HG02763 (cell line): Measurements from ENCODE around the gene RGL4.
"Not testable (repeated sequence)": the region's sequence is repeated elsewhere in the genome, so short reads cannot be mapped to it uniquely, and the experiment has no call there.

ENCODE experiments used
- ATAC-seq: cut with Tn5 transposase; IDR thresholded peaks from one replicate; pipeline ENCODE4 v1.9.1; 2021; ENCODE audit warnings: mild to moderate bottlenecking, moderate library complexity; ENCODE audit not compliant: unreplicated experiment

RGL4 gene

GRCh38 chr22:23728108-23728507, 37.3 kb downstream of the RGL4 start:
- ATAC-seq = not testable (repeated sequence)

- ATAC-seq = no peak
These were observed 46.9 kb downstream of the RGL4 start for GRCh38 chr22:23737696-23738095.

DNA sequence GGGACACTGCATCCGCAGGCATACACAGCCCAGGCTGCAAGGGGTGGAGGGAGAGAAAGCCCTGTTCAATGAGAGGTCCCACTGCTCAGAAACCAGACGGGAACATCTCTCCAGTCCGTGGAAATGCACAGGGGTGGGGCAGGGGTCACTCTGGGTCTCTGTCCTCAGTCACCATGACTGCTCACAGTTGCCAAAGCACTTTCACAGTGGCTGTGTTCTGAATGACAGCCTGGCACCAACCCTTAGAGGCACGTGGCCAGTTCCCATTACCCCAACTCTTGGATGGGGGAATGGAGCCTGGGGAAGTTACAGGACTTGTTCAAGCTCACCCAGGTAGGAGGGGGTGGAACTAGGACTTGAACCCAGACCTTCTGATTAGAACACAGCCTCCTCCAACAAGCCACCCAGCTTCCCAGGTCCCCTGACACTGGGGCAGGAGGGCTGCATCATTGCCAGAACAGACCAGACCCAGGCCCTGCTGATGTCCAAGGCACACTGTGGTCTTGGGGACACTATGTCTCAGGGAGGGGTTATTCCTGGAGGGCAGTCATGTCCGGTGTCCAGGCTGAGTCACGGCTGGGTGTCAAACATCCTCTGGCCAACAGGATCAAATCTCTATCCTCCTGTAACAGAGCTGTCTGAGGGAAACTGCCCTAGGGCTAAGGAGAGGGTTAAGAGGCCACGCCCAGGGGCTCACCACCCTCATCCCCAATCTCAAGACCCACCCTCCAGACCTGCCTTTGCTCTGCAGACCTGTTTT, 51.9 kb downstream of the RGL4 start:
- ATAC-seq = no peak

GRCh38 chr22:23743303-23743705, 52.5 kb downstream of the RGL4 start:
- no peak for ATAC-seq

- no peak for ATAC-seq
These were observed 53.2 kb downstream of the RGL4 start for GRCh38 chr22:23744001-23744400.

DNA sequence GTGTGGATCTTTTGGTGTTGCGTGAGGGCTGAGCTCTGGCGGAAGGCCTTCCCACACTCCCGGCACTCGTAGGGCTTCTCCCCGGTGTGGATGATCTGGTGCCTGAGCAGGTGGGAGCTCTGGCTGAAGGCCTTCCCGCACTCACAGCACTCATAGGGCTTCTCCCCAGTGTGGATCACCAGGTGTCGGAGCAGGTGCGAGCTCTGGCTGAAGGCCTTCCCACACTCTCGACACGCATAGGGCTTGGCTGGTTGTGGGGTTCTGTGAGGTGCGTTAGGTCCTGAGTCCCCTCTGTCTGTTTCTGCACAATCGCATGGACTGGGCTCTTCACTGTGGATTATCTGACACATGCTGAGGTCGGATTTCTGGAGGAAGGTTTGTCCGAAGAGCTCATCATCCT, 53.7 kb downstream of the RGL4 start:
- no peak for ATAC-seq

DNA sequence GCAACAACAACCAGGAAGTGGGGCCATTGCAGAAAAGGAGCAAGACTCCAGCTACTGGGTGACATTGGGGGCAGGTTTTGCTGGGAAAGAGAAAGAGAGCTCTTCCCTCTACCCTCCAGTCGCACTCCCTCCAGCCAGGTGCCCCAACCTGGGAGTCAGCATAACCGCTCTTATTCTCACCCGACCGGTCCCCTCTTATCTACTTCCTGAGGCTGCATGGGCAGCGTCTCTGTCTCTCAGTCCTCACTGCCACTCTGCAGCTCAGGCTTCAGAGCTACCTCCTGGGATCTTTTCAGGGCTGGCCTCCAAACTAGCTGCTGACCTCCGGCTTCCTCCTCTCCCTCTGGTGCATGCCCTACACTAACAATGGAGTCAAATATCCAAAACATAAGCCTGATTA, 55.0 kb downstream of the RGL4 start:
- no peak for ATAC-seq
